BLaER1 treated with 17β-estradiol and CSF1 and Interleukin-3, amounts not matched to agents 10 nM and 100 nM (cell line): ENCODE results near the gene PATE1.
"Not testable (repeated sequence)": the region's sequence is repeated elsewhere in the genome, so short reads cannot be mapped to it uniquely, and the experiment has no call there.

ENCODE experiments used
- H3K27ac ChIP-seq, 11 experiments: shearing (Covaris generic); formaldehyde crosslinking; 2 replicates each; pipeline ENCODE4 v1.8.1; 2022
- H3K27me3 ChIP-seq, 11 experiments: shearing (Covaris generic); formaldehyde crosslinking; 2 replicates each; pipeline ENCODE4 v1.8.1; 2022
- H3K36me3 ChIP-seq, 11 experiments: shearing (Covaris generic); formaldehyde crosslinking; 2 replicates each; pipeline ENCODE4 v1.8.1; 2022
- H3K4me1 ChIP-seq, 10 experiments: shearing (Covaris generic); formaldehyde crosslinking; 2 replicates each; pipeline ENCODE4 v1.8.1; 2022
- H3K4me2 ChIP-seq, 11 experiments: shearing (Covaris generic); formaldehyde crosslinking; 2 replicates each; pipeline ENCODE4 v1.8.1; 2022
- H3K4me3 ChIP-seq, 10 experiments: shearing (Covaris generic); formaldehyde crosslinking; 2 replicates each; pipeline ENCODE4 v1.8.1; 2022
- H3K9ac ChIP-seq, 11 experiments: shearing (Covaris generic); formaldehyde crosslinking; 2 replicates each; pipeline ENCODE4 v1.8.1; 2022
- H3K9me3 ChIP-seq, 11 experiments: shearing (Covaris generic); formaldehyde crosslinking; replicated peaks in 1 of 11; 2 replicates each; pipeline ENCODE4 v1.8.1; 2022
- H4K20me1 ChIP-seq, 11 experiments: shearing (Covaris generic); formaldehyde crosslinking; 2 replicates each; pipeline ENCODE4 v1.8.1; 2022
- Cebpa-rat ChIP-seq, 11 experiments: shearing (Covaris generic); IDR thresholded peaks; 2 replicates each; pipeline ENCODE4 v1.8.1; 2022

PATE1 gene, protein sequence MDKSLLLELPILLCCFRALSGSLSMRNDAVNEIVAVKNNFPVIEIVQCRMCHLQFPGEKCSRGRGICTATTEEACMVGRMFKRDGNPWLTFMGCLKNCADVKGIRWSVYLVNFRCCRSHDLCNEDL

GRCh38 chr11:125745979-125746378, at the start of gene PATE1:
PATE1 (plus strand) TSS chr11:125746279; CDS start chr11:125746305, 26 bp downstream.
- Histone ChIP-seq H4K20me1 (no peaks in the 10 kb centered on the region), H3K27ac (no peak within 1 kb of the TSS), H3K4me1 (no peaks in the 10 kb centered on the region), H3K9ac (no peak within 1 kb of the TSS), H3K36me3 (no peaks in the 10 kb centered on the region), H3K9me3 (no peaks in the 10 kb centered on the region), H3K27me3 (no peaks in the 10 kb centered on the region), H3K4me3 (no peak within 1 kb of the TSS), H3K4me2 (no peak within 1 kb of the TSS)
- no peak for TF ChIP-seq Cebpa-rat (IDR thresholded peaks at IDR 0.05)

- Histone ChIP-seq H3K9me3 (peaks cover 13 to 30% (median 24%) of the 10 kb centered on the region in 11 experiments; a peak in 21 of 22 replicates), H4K20me1 (no peaks in the 10 kb centered on the region), H3K27me3 (no peaks in the 10 kb centered on the region), H3K36me3 (no peaks in the 10 kb centered on the region), H3K4me3 (no peak overlapping the region), H3K4me1 (peaks cover 0 to 29% (median 24%) of the 10 kb centered on the region in 10 experiments; a peak in 17 of 20 replicates), H3K4me2 (peak overlapping the region in 2 of 11 experiments; percentile 7 to 87; a peak in 2 of 22 replicates), H3K27ac (no peak overlapping the region), H3K9ac (no peak overlapping the region)
- no peak for TF ChIP-seq Cebpa-rat (IDR thresholded peaks at IDR 0.05)
Observed at GRCh38 chr11:125701018-125701610, 45.0 kb upstream of the PATE1 start.

DNA sequence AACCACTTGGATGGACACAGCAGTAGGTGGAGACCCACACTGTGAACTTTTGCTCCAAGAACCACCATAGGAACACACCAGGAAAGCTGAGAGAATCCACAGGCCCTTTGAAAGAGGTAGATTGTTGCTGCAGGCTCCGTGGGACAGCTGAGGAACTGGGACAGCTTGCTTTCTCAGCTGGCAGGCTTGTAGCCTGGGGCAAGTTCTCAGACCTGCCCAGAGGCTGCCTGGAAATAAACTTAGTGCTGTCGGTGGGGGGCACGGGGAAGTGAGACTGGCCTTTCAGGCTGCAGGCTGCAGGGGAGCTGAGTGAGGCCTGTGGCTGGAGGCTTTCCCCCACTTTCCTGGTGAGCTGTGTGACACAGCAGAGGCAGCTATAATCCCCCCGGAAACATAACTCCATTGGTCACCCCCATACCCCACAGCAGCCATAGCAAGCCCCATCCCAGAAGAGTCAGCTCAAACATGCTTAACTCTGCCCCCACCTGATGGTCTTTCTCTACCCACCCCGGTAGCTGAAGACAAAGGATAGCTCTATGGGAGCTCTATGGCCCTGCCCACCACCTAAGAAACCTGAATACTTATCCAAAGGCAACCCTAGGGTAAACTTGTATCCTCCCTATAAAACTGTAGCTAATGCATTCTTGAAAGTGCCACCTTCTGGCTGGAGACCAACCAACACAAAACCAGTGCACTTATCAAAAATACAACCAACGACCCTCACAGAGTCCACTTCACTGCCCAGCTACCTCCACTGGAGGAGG, 44.0 kb upstream of the PATE1 start:
- no peak for TF ChIP-seq Cebpa-rat (IDR thresholded peaks at IDR 0.05)
- Histone ChIP-seq H4K20me1 (no peaks in the 10 kb centered on the region), H3K36me3 (no peaks in the 10 kb centered on the region), H3K4me1 (peaks cover 0 to 29% (median 24%) of the 10 kb centered on the region in 10 experiments; a peak in 17 of 20 replicates), H3K4me3 (peak overlapping the region in 1 of 10 experiments; percentile 11; a peak in 1 of 20 replicates), H3K4me2 (peak overlapping the region in 9 of 11 experiments; percentile 50 to 89 (median 70); a peak in 19 of 22 replicates), H3K27me3 (no peaks in the 10 kb centered on the region), H3K9ac (peak overlapping the region in 6 of 11 experiments; percentile 1 to 54 (median 16); a peak in 8 of 22 replicates), H3K9me3 (peaks cover 13 to 35% (median 26%) of the 10 kb centered on the region in 11 experiments; a peak in 21 of 22 replicates), H3K27ac (peak overlapping the region in 8 of 11 experiments; percentile 11 to 77 (median 62); a peak in 15 of 22 replicates)

DNA sequence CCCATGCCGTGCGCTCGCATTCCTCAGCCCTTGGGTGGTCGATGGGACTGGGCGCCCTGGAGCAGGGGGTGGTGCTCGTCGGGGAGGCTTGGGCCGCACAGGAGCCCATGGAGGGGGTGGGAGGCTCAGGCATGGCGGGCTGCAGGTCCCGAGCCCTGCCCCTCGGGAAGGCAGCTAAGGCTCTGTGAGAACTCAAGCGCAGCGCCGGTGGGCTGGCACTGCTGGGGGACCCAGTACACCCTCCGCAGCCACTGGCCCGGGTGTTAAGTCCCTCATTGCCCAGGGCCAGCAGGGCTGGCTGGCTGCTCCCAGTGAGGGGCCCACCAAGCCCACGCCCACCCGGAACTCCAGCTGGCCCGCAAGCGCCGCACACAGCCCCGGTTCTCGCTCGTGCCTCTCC, 41.4 kb upstream of the PATE1 start:
- not testable (repeated sequence) for H3K36me3 ChIP-seq, H3K9ac ChIP-seq, H3K4me2 ChIP-seq, H3K27me3 ChIP-seq, H4K20me1 ChIP-seq, H3K4me3 ChIP-seq, H3K27ac ChIP-seq
- Histone ChIP-seq H3K4me1 (peaks cover 0 to 29% (median 24%) of the 10 kb centered on the region in 10 experiments; a peak in 17 of 20 replicates), H3K9me3 (peaks cover 20 to 43% (median 33%) of the 10 kb centered on the region in 11 experiments)

- Histone ChIP-seq H3K4me3 (no peak overlapping the region), H3K4me2 (no peak overlapping the region), H4K20me1 (no peaks in the 10 kb centered on the region), H3K27me3 (no peaks in the 10 kb centered on the region), H3K4me1 (peaks cover 0 to 13% (median 0%) of the 10 kb centered on the region in 10 experiments; a peak in 9 of 20 replicates), H3K27ac (no peak overlapping the region), H3K36me3 (no peaks in the 10 kb centered on the region), H3K9me3 (peaks cover 9 to 24% (median 15%) of the 10 kb centered on the region in 11 experiments; a peak in 20 of 22 replicates), H3K9ac (no peak overlapping the region)
- TF ChIP-seq Cebpa-rat (IDR thresholded peaks at IDR 0.05), result no peak
Observed at GRCh38 chr11:125720781-125721180, 25.3 kb upstream of the PATE1 start.

DNA sequence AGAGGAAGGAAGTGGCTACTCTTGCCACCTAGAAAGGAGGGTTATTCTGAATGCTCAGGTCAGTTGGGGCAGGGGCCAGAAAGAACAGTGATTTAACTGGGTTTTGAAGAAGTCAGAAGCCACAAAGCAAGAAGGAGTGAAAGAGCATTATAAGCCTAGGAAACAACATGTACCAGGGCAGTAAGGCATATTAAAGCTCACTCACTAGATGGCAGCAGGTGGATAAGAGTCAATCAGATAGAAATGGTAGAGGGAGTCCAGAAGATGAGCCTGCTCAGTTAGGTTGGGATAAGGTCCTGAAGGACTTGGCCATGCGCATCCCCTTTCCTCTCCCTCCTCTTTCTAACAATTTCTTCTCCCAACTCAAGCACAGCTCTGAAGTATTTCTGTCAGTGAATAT, 22.0 kb upstream of the PATE1 start:
- H3K27ac ChIP-seq, result no peak overlapping the region
- H3K4me3 ChIP-seq, result no peak overlapping the region
- H3K4me1 ChIP-seq, result peaks cover 0 to 9% (median under 1%) of the 10 kb centered on the region in 10 experiments; a peak in 7 of 20 replicates
- no peak overlapping the region for H3K9ac ChIP-seq
- H4K20me1 ChIP-seq, result no peaks in the 10 kb centered on the region
- no peak for TF ChIP-seq Cebpa-rat (IDR thresholded peaks at IDR 0.05)
- no peaks in the 10 kb centered on the region for H3K27me3 ChIP-seq
- no peak overlapping the region for H3K4me2 ChIP-seq
- no peaks in the 10 kb centered on the region for H3K36me3 ChIP-seq
- no peaks in the 10 kb centered on the region for H3K9me3 ChIP-seq

- Histone ChIP-seq H3K9me3 (no peaks in the 10 kb centered on the region), H3K9ac (no peak overlapping the region), H3K36me3 (no peaks in the 10 kb centered on the region), H3K4me3 (no peak overlapping the region), H3K4me2 (peak overlapping the region in 7 of 11 experiments; percentile 59 to 79 (median 71); a peak in 11 of 22 replicates), H4K20me1 (no peaks in the 10 kb centered on the region), H3K27me3 (no peaks in the 10 kb centered on the region), H3K4me1 (peaks cover 0 to 29% (median 18%) of the 10 kb centered on the region in 10 experiments; a peak in 16 of 20 replicates), H3K27ac (no peak overlapping the region)
- TF ChIP-seq Cebpa-rat (IDR thresholded peaks at IDR 0.05), result no peak
Observed at GRCh38 chr11:125728969-125729368, 17.1 kb upstream of the PATE1 start.

DNA sequence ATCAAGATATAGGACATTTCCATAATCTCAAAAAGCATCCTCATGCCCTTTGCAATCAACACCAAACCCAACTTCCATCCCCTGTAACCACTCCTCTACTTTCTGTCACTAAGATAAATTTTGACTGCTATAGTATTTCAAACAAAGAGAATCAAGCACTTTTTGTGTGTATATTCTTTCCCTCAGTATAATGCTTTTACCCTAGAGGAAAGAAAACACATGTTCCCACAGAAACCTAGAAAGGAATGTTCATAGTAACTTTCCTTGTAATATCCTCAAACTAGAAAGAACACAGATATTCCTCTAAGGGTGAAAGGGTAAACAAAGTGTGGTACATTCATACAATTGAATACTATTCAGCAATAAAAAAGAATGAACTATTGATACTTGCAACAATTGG, 5.5 kb upstream of the PATE1 start:
- Histone ChIP-seq H4K20me1 (no peaks in the 10 kb centered on the region), H3K27me3 (no peaks in the 10 kb centered on the region), H3K4me2 (no peak overlapping the region), H3K27ac (no peak overlapping the region), H3K4me1 (no peaks in the 10 kb centered on the region), H3K9ac (no peak overlapping the region), H3K4me3 (no peak overlapping the region), H3K9me3 (peaks cover 0 to 11% (median 0%) of the 10 kb centered on the region in 11 experiments; a peak in 4 of 22 replicates), H3K36me3 (no peaks in the 10 kb centered on the region)
- no peak for TF ChIP-seq Cebpa-rat (IDR thresholded peaks at IDR 0.05)

GRCh38 chr11:125743681-125744080, 2.4 kb upstream of the PATE1 start:
- H3K27me3 ChIP-seq, result no peaks in the 10 kb centered on the region
- no peak overlapping the region for H3K27ac ChIP-seq

More at GRCh38 chr11:125743681-125744080, 2.4 kb upstream of the PATE1 start:
- Histone ChIP-seq H3K36me3 (no peaks in the 10 kb centered on the region), H3K9ac (no peak overlapping the region), H3K4me3 (no peak overlapping the region), H3K4me2 (no peak overlapping the region), H4K20me1 (no peaks in the 10 kb centered on the region), H3K9me3 (no peaks in the 10 kb centered on the region), H3K4me1 (no peaks in the 10 kb centered on the region)
- no peak for TF ChIP-seq Cebpa-rat (IDR thresholded peaks at IDR 0.05)
